ENCODE data around the gene CLTCL1.
A peak's percentile ranks its signal among the peaks of the same experiment; 100 is the strongest.

DNA sequence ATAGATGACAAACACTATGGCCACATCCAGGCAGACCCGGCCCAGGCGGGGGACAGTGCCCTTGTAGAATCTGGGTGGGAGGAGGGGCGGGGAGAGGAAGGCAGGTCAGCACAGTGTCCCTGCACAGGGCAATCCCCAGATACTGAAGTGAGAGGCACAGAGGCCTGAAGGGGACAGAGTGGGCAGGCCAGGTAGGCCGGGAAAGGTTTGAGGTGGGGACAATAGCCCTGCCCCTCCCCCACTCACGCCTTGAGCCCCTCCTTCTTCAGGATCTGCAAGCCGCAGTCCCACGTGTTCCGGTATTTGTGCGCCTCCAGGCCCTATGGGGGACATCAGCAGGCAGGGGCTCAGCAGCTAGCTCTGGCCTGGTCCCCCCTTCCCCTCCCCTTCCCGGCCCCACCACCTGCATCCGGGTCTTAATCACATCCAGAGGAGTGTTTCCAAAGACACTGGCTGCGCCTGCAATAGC lies 115.3 kb downstream of the CLTCL1 start:
- TF ChIP-seq, protein P1, sequence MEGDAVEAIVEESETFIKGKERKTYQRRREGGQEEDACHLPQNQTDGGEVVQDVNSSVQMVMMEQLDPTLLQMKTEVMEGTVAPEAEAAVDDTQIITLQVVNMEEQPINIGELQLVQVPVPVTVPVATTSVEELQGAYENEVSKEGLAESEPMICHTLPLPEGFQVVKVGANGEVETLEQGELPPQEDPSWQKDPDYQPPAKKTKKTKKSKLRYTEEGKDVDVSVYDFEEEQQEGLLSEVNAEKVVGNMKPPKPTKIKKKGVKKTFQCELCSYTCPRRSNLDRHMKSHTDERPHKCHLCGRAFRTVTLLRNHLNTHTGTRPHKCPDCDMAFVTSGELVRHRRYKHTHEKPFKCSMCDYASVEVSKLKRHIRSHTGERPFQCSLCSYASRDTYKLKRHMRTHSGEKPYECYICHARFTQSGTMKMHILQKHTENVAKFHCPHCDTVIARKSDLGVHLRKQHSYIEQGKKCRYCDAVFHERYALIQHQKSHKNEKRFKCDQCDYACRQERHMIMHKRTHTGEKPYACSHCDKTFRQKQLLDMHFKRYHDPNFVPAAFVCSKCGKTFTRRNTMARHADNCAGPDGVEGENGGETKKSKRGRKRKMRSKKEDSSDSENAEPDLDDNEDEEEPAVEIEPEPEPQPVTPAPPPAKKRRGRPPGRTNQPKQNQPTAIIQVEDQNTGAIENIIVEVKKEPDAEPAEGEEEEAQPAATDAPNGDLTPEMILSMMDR (IDR thresholded peaks at IDR 0.05 in 2 of 3, conservative IDR thresholded peaks at IDR 0.05 in 1 of 3; ENCODE audit: borderline replicate concordance in 1 of 3, insufficient read depth in 1 of 3, low read depth in 2 of 3, low read length in 2 of 3): no peak
- TF ChIP-seq POLR2AphosphoS5 (IDR thresholded peaks at IDR 0.05; ENCODE audit: low read depth, low read length) (peak; percentile 25; the same call in 1 of the 2 replicates), POLR2A (IDR thresholded peaks at IDR 0.05; ENCODE audit: borderline replicate concordance, extremely low read depth, insufficient read depth, insufficient read length) (peak; percentile 21), SIN3A (IDR thresholded peaks at IDR 0.05; ENCODE audit: low read depth) (no peak), CEBPB (IDR thresholded peaks at IDR 0.05; ENCODE audit: low read depth) (no peak), YY1 (IDR thresholded peaks at IDR 0.05; ENCODE audit: extremely low read depth, insufficient replicate concordance, low read depth, low read length) (no peak), EZH2 (IDR thresholded peaks at IDR 0.05) (no peak), JUND (IDR thresholded peaks at IDR 0.05) (no peak), EZH2phosphoT487 (IDR thresholded peaks at IDR 0.05; ENCODE audit: borderline replicate concordance) (no peak), SP1 (IDR thresholded peaks at IDR 0.05; ENCODE audit: low read depth) (no peak), EGR1 (IDR thresholded peaks at IDR 0.05; ENCODE audit: low read depth) (no peak)
- TF ChIP-seq, protein P2, sequence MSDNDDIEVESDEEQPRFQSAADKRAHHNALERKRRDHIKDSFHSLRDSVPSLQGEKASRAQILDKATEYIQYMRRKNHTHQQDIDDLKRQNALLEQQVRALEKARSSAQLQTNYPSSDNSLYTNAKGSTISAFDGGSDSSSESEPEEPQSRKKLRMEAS (IDR thresholded peaks at IDR 0.05): no peak
- TF ChIP-seq, protein P3, sequence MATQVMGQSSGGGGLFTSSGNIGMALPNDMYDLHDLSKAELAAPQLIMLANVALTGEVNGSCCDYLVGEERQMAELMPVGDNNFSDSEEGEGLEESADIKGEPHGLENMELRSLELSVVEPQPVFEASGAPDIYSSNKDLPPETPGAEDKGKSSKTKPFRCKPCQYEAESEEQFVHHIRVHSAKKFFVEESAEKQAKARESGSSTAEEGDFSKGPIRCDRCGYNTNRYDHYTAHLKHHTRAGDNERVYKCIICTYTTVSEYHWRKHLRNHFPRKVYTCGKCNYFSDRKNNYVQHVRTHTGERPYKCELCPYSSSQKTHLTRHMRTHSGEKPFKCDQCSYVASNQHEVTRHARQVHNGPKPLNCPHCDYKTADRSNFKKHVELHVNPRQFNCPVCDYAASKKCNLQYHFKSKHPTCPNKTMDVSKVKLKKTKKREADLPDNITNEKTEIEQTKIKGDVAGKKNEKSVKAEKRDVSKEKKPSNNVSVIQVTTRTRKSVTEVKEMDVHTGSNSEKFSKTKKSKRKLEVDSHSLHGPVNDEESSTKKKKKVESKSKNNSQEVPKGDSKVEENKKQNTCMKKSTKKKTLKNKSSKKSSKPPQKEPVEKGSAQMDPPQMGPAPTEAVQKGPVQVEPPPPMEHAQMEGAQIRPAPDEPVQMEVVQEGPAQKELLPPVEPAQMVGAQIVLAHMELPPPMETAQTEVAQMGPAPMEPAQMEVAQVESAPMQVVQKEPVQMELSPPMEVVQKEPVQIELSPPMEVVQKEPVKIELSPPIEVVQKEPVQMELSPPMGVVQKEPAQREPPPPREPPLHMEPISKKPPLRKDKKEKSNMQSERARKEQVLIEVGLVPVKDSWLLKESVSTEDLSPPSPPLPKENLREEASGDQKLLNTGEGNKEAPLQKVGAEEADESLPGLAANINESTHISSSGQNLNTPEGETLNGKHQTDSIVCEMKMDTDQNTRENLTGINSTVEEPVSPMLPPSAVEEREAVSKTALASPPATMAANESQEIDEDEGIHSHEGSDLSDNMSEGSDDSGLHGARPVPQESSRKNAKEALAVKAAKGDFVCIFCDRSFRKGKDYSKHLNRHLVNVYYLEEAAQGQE (IDR thresholded peaks at IDR 0.05; ENCODE audit: low read depth): no peak
